Measurements from ENCODE around the gene FAIM2. TPM values are rescaled to one million over a fixed set of nuclear protein-coding genes. Genes with fewer than 3 reads are reported as not detected.
"Not testable (repeated sequence)": the region's sequence is repeated elsewhere in the genome, so short reads cannot be mapped to it uniquely, and the experiment has no call there.

FAIM2 gene
- total and polyA plus RNA-seq, 5 donors from 2014 or later = 0.10 to 6.5 (median 3.0) TPM

- ATAC-seq (ENCODE audit: low read depth in 2 of 2) (no peak), DNase-seq (no peak)
- Mint-ChIP-seq H3K27me3 (peaks cover 4% of the 10 kb centered on the region), H3K36me3 (no peaks in the 10 kb centered on the region), H3K9me3 (no peaks in the 10 kb centered on the region), H3K27ac (no peak overlapping the region), H3K4me3 (no peak overlapping the region), H3K4me1 (no peaks in the 10 kb centered on the region)
- no peaks in the 10 kb centered on the region for H3K4me1 ChIP-seq (ENCODE audit: control insufficient read depth, insufficient read depth, low read length, poor library complexity, severe bottlenecking)
- no peaks in the 10 kb centered on the region for H3K9me3 ChIP-seq (ENCODE audit: control insufficient read depth in 2 of 2, low read length in 2 of 2)
- no peak overlapping the region for H3K27ac ChIP-seq (ENCODE audit: insufficient read depth, low read length, poor library complexity, severe bottlenecking)
- H3K27me3 ChIP-seq (ENCODE audit: control insufficient read depth, insufficient read depth, low read length) = no peaks in the 10 kb centered on the region
- no peaks in the 10 kb centered on the region for H3K36me3 ChIP-seq (ENCODE audit: control insufficient read depth, insufficient read depth, low read length)
- H3K4me3 ChIP-seq (ENCODE audit: low read depth, low read length) = no peak overlapping the region
These were observed 18.6 kb downstream of the FAIM2 start for GRCh38 chr12:49885118-49885517.

DNA sequence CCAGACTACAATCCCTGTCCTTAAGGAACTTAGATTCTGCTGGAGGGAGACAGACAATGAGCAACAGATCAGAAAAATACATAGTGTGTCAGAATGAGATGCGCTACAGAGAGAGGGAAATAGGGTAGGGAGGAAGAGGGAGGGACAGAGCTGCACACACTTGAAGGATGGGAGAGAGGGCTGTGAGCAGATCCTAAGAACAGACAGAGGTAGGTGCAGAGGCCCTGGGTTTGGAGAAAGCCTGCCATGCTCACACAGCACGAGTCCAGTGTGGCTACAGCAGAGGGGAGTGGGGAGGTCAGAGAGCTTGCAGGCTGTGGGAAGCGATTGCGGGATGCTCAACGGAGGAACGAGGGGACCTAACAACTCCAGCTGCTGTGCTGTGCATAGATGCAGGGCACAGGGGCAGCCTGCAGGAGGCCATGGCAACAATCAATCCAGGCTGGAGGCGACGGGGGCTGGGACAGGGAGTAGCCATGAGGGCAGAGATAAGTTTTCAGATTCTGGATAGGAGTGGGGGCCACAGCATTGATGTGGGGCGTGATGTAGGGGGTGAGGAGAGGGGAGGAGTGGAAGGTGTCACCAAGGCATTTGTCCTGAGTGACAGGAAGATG is 20.7 kb downstream of the FAIM2 start:
- Mint-ChIP-seq H3K27me3 (peaks cover 4% of the 10 kb centered on the region), H3K27ac (peak overlapping the region; percentile 11 to 81 (median 49)), H3K4me3 (no peak overlapping the region), H3K36me3 (no peaks in the 10 kb centered on the region), H3K4me1 (no peaks in the 10 kb centered on the region), H3K9me3 (peaks cover 0 to 2% (median 0%) of the 10 kb centered on the region in 7 donors)
- ATAC-seq (ENCODE audit: low read depth in 2 of 2) (no peak), DNase-seq (no peak)
- no peaks in the 10 kb centered on the region for H3K27me3 ChIP-seq (ENCODE audit: control insufficient read depth, insufficient read depth, low read length)
- no peak overlapping the region for H3K27ac ChIP-seq (ENCODE audit: insufficient read depth, low read length, poor library complexity, severe bottlenecking)
- no peak overlapping the region for H3K4me3 ChIP-seq (ENCODE audit: low read depth, low read length)
- no peaks in the 10 kb centered on the region for H3K36me3 ChIP-seq (ENCODE audit: control insufficient read depth, insufficient read depth, low read length)
- no peaks in the 10 kb centered on the region for H3K9me3 ChIP-seq (ENCODE audit: control insufficient read depth in 2 of 2, low read length in 2 of 2)
- H3K4me1 ChIP-seq (ENCODE audit: control insufficient read depth, insufficient read depth, low read length, poor library complexity, severe bottlenecking) = no peaks in the 10 kb centered on the region

DNA sequence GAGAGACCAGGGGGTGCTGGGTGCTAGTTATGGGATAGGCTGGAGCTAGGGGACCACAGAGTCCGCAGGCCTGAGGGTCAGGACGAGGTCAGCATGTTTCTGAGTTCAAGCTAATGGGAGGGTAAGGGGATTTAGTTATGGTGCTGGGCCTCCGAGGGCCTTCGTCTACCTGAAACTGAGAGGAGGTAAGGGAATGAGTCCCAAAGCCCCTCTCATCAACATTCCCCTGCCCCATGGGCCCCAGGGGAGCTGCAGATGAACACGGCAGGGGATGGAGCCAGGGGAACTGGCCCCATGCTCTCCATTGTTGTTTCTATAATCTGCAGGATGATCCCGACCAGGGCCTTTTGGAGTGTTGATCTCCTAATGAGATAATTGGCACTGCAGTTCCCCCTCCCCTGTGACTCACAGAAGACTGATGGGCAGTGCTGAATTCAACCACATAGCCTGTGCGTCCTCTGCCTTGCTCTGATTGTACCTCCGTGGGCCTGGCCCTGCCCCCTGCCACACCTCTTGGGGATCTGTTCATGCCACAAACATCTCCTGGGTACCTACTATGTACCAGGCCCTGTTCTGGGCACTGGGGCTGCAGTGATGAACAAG is 21.4 kb downstream of the FAIM2 start:
- Histone ChIP-seq H3K4me3 (ENCODE audit: low read depth, low read length) (no peak overlapping the region), H3K27ac (ENCODE audit: insufficient read depth, low read length, poor library complexity, severe bottlenecking) (no peak overlapping the region), H3K4me1 (ENCODE audit: control insufficient read depth, insufficient read depth, low read length, poor library complexity, severe bottlenecking) (no peaks in the 10 kb centered on the region), H3K9me3 (ENCODE audit: control insufficient read depth in 2 of 2, low read length in 2 of 2) (no peaks in the 10 kb centered on the region), H3K36me3 (ENCODE audit: control insufficient read depth, insufficient read depth, low read length) (no peaks in the 10 kb centered on the region), H3K27me3 (ENCODE audit: control insufficient read depth, insufficient read depth, low read length) (no peaks in the 10 kb centered on the region)
- peaks cover 1% of the 10 kb centered on the region for H3K27me3 Mint-ChIP-seq
- no peaks in the 10 kb centered on the region for H3K4me1 Mint-ChIP-seq
- H3K36me3 Mint-ChIP-seq = no peaks in the 10 kb centered on the region
- no peak for ATAC-seq (ENCODE audit: low read depth in 2 of 2)
- no peak for DNase-seq
- peak overlapping the region in 1 of 3 donors; percentile 81 for H3K27ac Mint-ChIP-seq
- H3K4me3 Mint-ChIP-seq = no peak overlapping the region
- H3K9me3 Mint-ChIP-seq = peaks cover 0 to 5% (median 0%) of the 10 kb centered on the region in 7 donors

GRCh38 chr12:49881415-49882247 is 22.1 kb downstream of the FAIM2 start:
- H3K27ac Mint-ChIP-seq = no peak overlapping the region
- H3K9me3 Mint-ChIP-seq = peaks cover 0 to 5% (median 0%) of the 10 kb centered on the region in 7 donors
- Histone ChIP-seq H3K27me3 (ENCODE audit: control insufficient read depth, insufficient read depth, low read length) (no peaks in the 10 kb centered on the region), H3K36me3 (ENCODE audit: control insufficient read depth, insufficient read depth, low read length) (no peaks in the 10 kb centered on the region), H3K27ac (ENCODE audit: insufficient read depth, low read length, poor library complexity, severe bottlenecking) (no peak overlapping the region), H3K4me1 (ENCODE audit: control insufficient read depth, insufficient read depth, low read length, poor library complexity, severe bottlenecking) (no peaks in the 10 kb centered on the region), H3K4me3 (ENCODE audit: low read depth, low read length) (no peak overlapping the region), H3K9me3 (ENCODE audit: control insufficient read depth in 2 of 2, low read length in 2 of 2) (no peaks in the 10 kb centered on the region)
- no peak overlapping the region for H3K4me3 Mint-ChIP-seq
- H3K4me1 Mint-ChIP-seq = no peaks in the 10 kb centered on the region
- H3K36me3 Mint-ChIP-seq = no peaks in the 10 kb centered on the region
- DNase-seq = no peak
- no peaks in the 10 kb centered on the region for H3K27me3 Mint-ChIP-seq
- no peak for ATAC-seq (ENCODE audit: low read depth in 2 of 2)

DNA sequence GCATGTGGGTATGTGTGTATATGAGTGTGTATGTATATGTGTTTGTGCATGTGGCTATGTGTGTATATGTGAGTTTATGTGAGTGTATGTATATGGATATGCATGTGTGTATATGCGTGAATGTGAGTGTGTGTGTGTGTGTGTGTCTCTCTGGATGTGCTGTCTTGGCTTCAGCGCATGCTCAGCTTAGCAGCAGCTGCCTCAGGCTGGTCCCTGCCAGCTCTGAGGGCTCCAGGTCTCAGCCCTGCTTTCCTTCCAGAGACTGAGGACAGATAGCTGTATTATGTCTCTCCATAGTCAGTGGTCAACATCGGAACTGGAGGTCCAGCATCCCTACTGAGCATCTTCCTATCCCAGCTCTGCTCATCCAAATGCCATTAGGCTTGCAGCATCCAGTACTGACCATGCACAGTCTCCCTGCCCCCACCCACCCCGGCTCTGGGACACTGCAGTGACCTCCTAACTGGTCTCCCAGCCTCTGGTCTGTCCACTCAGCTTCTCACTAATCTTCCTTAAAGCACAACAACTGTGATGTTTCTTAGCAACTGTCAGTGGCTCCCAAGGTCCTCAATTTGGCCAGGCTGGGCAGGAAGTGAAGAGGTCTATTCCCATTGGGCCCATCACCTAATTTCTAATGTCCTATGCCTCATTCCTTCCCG is 22.8 kb downstream of the FAIM2 start:
- Mint-ChIP-seq H3K4me3 (no peak overlapping the region), H3K9me3 (peaks cover 0 to 5% (median 0%) of the 10 kb centered on the region in 7 donors), H3K27me3 (no peaks in the 10 kb centered on the region), H3K27ac (peak overlapping the region in 2 of 3 donors; percentile 37 to 69), H3K4me1 (no peaks in the 10 kb centered on the region), H3K36me3 (no peaks in the 10 kb centered on the region)
- Histone ChIP-seq H3K27me3 (ENCODE audit: control insufficient read depth, insufficient read depth, low read length) (no peaks in the 10 kb centered on the region), H3K27ac (ENCODE audit: insufficient read depth, low read length, poor library complexity, severe bottlenecking) (no peak overlapping the region), H3K36me3 (ENCODE audit: control insufficient read depth, insufficient read depth, low read length) (no peaks in the 10 kb centered on the region), H3K9me3 (ENCODE audit: control insufficient read depth in 2 of 2, low read length in 2 of 2) (no peaks in the 10 kb centered on the region), H3K4me1 (ENCODE audit: control insufficient read depth, insufficient read depth, low read length, poor library complexity, severe bottlenecking) (no peaks in the 10 kb centered on the region), H3K4me3 (ENCODE audit: low read depth, low read length) (no peak overlapping the region)
- ATAC-seq (ENCODE audit: low read depth in 2 of 2) (no peak), DNase-seq (no peak)

GRCh38 chr12:49879065-49879464 is 24.6 kb downstream of the FAIM2 start:
- not testable (repeated sequence) for H3K27me3 ChIP-seq (ENCODE audit: control insufficient read depth, insufficient read depth, low read length); H3K27me3 Mint-ChIP-seq; H3K4me1 ChIP-seq (ENCODE audit: control insufficient read depth, insufficient read depth, low read length, poor library complexity, severe bottlenecking); H3K9me3 Mint-ChIP-seq; H3K4me3 Mint-ChIP-seq; H3K9me3 ChIP-seq (ENCODE audit: control insufficient read depth in 2 of 2, low read length in 2 of 2); H3K27ac Mint-ChIP-seq; H3K36me3 ChIP-seq (ENCODE audit: control insufficient read depth, insufficient read depth, low read length); H3K36me3 Mint-ChIP-seq; ATAC-seq (ENCODE audit: low read depth in 2 of 2); H3K27ac ChIP-seq (ENCODE audit: insufficient read depth, low read length, poor library complexity, severe bottlenecking); H3K4me1 Mint-ChIP-seq; H3K4me3 ChIP-seq (ENCODE audit: low read depth, low read length); DNase-seq

- Histone ChIP-seq H3K4me3 (ENCODE audit: low read depth, low read length) (no peak overlapping the region), H3K36me3 (ENCODE audit: control insufficient read depth, insufficient read depth, low read length) (no peaks in the 10 kb centered on the region), H3K9me3 (ENCODE audit: control insufficient read depth in 2 of 2, low read length in 2 of 2) (no peaks in the 10 kb centered on the region), H3K27ac (ENCODE audit: insufficient read depth, low read length, poor library complexity, severe bottlenecking) (no peak overlapping the region), H3K27me3 (ENCODE audit: control insufficient read depth, insufficient read depth, low read length) (no peaks in the 10 kb centered on the region), H3K4me1 (ENCODE audit: control insufficient read depth, insufficient read depth, low read length, poor library complexity, severe bottlenecking) (no peaks in the 10 kb centered on the region)
- ATAC-seq (ENCODE audit: low read depth in 2 of 2) (no peak), DNase-seq (no peak)
- Mint-ChIP-seq H3K27ac (no peak overlapping the region), H3K4me3 (no peak overlapping the region), H3K9me3 (peaks cover 0 to 5% (median 0%) of the 10 kb centered on the region in 7 donors), H3K36me3 (no peaks in the 10 kb centered on the region), H3K4me1 (no peaks in the 10 kb centered on the region), H3K27me3 (no peaks in the 10 kb centered on the region)
These were observed 25.7 kb downstream of the FAIM2 start for GRCh38 chr12:49878021-49878420.

Measured in CD4-positive, CD25-positive, alpha-beta regulatory T cell (primary cell).